Mammary epithelial cell (primary cell): ENCODE results near the gene CPA2.

Experiments
- EZH2 ChIP-seq: IDR thresholded peaks from 2 replicates; pipeline ENCODE4 v1.6.1; 2012; ENCODE audit warnings: low read length, inconsistent platforms, borderline replicate concordance
- TF ChIP-seq, protein P1 (sequence below), 2 donors: IDR thresholded peaks in 1 of 2; conservative IDR thresholded peaks in 1 of 2; 2 replicates each; pipeline ENCODE4 v1.5.1; 2011 to 2012; ENCODE audit warnings: inconsistent platforms in 2 of 2, low read length in 2 of 2, mild to moderate bottlenecking in 2 of 2, control low read depth in 1 of 2, low read depth in 1 of 2; ENCODE audit not compliant: insufficient read depth in 1 of 2; ENCODE audit errors: extremely low read depth in 1 of 2

DNA sequence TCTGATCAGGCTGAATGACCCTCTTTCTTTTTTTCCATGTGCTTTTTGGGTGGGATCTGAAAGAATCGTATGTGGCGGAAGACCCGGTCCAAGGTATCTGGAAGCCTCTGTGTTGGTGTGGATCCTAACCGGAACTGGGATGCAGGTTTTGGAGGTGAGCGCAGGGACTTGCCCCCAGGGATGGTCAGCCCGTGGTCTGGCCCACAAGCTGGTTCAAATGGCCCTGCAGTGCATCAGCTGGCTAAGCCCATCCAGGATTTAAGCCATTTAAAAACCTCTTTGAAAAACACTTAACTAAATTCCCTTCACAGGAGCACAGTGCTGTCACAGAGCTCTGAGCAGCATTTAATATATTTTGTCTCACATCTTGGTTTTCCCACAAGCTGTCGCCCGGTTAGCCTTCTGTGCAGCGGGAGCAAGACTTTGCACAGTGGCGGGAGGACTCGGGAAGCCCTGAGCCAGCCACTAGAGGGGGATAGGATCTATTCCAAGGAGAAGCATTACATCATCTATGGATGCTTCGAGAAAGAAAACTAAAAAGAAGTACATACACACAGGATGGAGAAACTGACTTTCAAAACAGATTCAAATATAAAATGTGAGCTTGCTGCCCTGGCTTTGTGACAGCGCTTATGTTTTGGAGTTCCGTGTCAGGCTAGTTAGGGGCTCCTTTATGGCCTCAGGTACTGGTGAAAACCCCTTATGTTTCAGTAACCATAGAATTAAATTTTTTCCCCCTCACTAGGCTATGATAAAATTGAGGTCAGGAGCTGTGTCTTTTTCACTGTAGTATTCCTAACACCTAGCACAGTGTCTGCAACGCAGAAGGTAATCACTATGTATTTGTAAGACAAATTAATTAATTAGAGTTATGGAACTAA, 11.3 kb downstream of the CPA2 start:
- TF ChIP-seq EZH2: no peak
- TF ChIP-seq, protein P1, sequence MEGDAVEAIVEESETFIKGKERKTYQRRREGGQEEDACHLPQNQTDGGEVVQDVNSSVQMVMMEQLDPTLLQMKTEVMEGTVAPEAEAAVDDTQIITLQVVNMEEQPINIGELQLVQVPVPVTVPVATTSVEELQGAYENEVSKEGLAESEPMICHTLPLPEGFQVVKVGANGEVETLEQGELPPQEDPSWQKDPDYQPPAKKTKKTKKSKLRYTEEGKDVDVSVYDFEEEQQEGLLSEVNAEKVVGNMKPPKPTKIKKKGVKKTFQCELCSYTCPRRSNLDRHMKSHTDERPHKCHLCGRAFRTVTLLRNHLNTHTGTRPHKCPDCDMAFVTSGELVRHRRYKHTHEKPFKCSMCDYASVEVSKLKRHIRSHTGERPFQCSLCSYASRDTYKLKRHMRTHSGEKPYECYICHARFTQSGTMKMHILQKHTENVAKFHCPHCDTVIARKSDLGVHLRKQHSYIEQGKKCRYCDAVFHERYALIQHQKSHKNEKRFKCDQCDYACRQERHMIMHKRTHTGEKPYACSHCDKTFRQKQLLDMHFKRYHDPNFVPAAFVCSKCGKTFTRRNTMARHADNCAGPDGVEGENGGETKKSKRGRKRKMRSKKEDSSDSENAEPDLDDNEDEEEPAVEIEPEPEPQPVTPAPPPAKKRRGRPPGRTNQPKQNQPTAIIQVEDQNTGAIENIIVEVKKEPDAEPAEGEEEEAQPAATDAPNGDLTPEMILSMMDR (conservative IDR thresholded peaks at IDR 0.05 in 1 of 2, IDR thresholded peaks at IDR 0.05 in 1 of 2; ENCODE audit: extremely low read depth in 1 of 2, insufficient read depth in 1 of 2, low read depth in 1 of 2, low read length in 2 of 2): peak in 1 of 2 donors; percentile 17
